Mesodermal cell (in vitro differentiated cells): ENCODE measurements around the gene VPS72.

Experiments
- H3K27ac ChIP-seq: 2 replicates; pipeline ENCODE4 v1.7.0; 2013; ENCODE audit warnings: mild to moderate bottlenecking, low read depth, low read length, moderate library complexity; ENCODE audit not compliant: severe bottlenecking
- H3K36me3 ChIP-seq: 2 replicates; pipeline ENCODE4 v1.7.1; 2013; ENCODE audit warnings: mild to moderate bottlenecking, low read length, moderate library complexity; ENCODE audit not compliant: control insufficient read depth, insufficient read depth
- H3K4me1 ChIP-seq: one replicate; pipeline ENCODE4 v1.7.1; 2013; ENCODE audit warnings: mild to moderate bottlenecking, low read length; ENCODE audit not compliant: insufficient read depth, control insufficient read depth, poor library complexity, severe bottlenecking
- H3K4me3 ChIP-seq: 2 replicates; pipeline ENCODE4 v1.7.0; 2013; ENCODE audit warnings: low read length, control low read depth, mild to moderate bottlenecking; ENCODE audit not compliant: insufficient read depth, poor library complexity, severe bottlenecking; ENCODE audit errors: extremely low read depth
- H3K9me3 ChIP-seq: 2 replicates; pipeline ENCODE4 v1.7.1; 2013; ENCODE audit warnings: mild to moderate bottlenecking, low read length, moderate library complexity; ENCODE audit not compliant: control insufficient read depth
- WGBS, 2 experiments: methylation state at CpG; one replicate each; pipeline ENCODE4 v1.1.5; 2013; ENCODE audit warnings: missing lambda C conversion rate in 2 of 2; ENCODE audit not compliant: insufficient coverage in 2 of 2; 5-methylcytosine and 5-hydroxymethylcytosine counted together

The VPS72 gene

DNA sequence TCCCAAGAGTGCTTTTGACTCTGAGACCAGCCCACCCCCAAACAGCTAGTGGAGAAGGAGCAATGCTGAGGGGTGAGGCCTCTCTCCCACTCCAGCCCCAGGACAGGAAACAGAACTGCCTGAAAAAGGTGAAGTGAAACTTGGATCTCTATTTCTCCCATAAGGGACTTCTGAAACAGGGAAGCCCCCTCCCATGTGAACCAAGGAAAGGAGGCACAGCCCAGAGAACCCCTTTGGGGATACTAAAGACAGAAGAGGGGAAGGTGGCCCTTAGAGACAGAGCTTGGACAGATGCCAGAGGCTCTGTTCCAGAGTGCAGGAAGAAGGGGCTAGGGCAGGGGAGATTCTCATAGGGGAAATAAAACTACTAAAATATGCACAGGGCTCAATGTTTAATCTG lies 30.6 kb downstream of the VPS72 start:
- H3K4me3 ChIP-seq: no peak overlapping the region
- H3K27ac ChIP-seq: no peak overlapping the region
- H3K9me3 ChIP-seq: no peaks in the 10 kb centered on the region
- peaks cover 5% of the 10 kb centered on the region for H3K4me1 ChIP-seq
- H3K36me3 ChIP-seq: peaks cover 29% of the 10 kb centered on the region

DNA sequence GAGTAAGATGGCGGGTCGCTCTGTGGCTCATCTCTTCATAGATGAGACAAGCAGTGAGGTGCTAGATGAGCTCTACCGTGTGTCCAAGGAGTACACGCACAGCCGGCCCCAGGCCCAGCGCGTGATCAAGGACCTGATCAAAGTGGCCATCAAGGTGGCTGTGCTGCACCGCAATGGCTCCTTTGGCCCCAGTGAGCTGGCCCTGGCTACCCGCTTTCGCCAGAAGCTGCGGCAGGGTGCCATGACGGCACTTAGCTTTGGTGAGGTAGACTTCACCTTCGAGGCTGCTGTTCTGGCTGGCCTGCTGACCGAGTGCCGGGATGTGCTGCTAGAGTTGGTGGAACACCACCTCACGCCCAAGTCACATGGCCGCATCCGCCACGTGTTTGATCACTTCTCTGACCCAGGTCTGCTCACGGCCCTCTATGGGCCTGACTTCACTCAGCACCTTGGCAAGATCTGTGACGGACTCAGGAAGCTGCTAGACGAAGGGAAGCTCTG lies 31.2 kb downstream of the VPS72 start:
- whole genome bisulfite sequencing, 2 experiments: 94 to 96% methylated on average over 22 of the region's 22 CpGs
- Histone ChIP-seq H3K4me3 (no peak overlapping the region), H3K27ac (no peak overlapping the region), H3K9me3 (no peaks in the 10 kb centered on the region), H3K4me1 (peaks cover 5% of the 10 kb centered on the region), H3K36me3 (peaks cover 29% of the 10 kb centered on the region)

DNA sequence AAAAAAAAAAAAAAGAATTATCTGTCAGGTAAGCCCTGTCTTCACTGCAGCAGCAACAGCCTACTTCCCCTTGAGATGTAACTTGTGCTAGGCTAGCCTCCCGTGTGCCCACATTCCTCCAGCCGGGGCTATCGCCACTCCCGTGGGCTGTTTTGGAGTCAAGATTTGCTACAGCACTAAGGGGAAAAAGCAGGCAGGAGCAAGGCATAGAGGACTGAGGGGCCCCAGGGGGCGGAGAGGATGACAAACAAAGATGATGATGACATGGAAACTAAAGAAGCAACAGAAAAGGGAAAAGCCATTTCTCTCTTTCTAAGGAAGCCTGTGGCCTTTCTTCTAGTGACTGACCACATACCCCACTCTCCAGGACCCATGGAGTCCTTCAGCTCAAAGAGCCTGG lies 31.7 kb downstream of the VPS72 start:
- 94 to 96% methylated on average over 4 to 5 of the region's 5 CpGs for WGBS, 2 experiments
- Histone ChIP-seq H3K4me3 (no peak overlapping the region), H3K27ac (no peak overlapping the region), H3K4me1 (peaks cover 5% of the 10 kb centered on the region), H3K9me3 (no peaks in the 10 kb centered on the region), H3K36me3 (peaks cover 29% of the 10 kb centered on the region)

DNA sequence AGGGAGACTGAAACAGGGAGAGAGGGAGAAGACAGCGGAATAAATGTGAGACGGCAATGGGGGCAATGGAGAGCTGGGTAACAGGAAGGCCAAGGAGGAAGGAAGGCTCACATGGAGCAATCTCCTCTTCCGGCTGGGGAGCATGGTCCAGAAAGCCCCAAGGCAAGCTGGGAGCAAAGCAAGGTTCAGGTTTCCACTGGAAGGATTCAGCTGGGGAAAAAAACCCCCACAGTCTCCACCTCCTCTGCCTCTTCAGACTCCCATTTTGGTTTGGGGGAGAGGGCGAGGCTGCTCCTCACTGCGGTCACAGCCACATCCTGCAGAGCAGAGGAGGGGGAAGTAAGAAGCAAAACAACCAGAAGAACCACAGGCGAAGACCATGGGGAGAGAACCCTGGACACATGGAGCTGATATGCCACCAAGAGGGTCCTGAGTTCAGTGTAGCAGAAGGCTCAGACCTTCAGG lies 32.9 kb downstream of the VPS72 start:
- Histone ChIP-seq H3K4me3 (no peak overlapping the region), H3K9me3 (no peaks in the 10 kb centered on the region), H3K36me3 (peaks cover 29% of the 10 kb centered on the region), H3K4me1 (peaks cover 5% of the 10 kb centered on the region), H3K27ac (no peak overlapping the region)
- WGBS, 2 experiments: 95% methylated on average over 4 to 5 of the region's 6 CpGs

DNA sequence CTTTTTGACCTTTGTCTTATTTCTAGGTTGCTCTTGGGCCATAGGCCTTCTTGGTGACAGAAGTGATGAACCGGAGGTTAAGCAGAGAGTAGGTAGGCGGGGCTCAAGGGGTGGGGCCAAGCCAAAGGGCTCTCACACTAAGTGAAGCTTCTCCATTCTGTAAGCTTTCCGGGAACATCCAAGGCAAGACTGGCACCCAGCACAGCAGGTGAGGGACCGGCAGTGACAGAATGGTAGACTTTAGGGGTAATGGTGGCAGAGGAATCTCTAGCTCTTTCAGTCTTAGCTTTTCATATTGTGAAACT lies 33.5 kb downstream of the VPS72 start, which contains the start of gene TNFAIP8L2:
TSS of gene TNFAIP8L2 (plus strand) at position 135 of the 305 bp plus-strand sequence. CDS start 2,049 bp downstream, outside the sequence.
- Histone ChIP-seq H3K4me1 (peaks cover 5% of the 10 kb centered on the region), H3K36me3 (peaks cover 23% of the 10 kb centered on the region), H3K9me3 (no peaks in the 10 kb centered on the region), H3K27ac (no peak within 1 kb of the TSS), H3K4me3 (no peak within 1 kb of the TSS)
- 67 to 88% methylated on average over 3 to 4 of the region's 4 CpGs for WGBS, 2 experiments

DNA sequence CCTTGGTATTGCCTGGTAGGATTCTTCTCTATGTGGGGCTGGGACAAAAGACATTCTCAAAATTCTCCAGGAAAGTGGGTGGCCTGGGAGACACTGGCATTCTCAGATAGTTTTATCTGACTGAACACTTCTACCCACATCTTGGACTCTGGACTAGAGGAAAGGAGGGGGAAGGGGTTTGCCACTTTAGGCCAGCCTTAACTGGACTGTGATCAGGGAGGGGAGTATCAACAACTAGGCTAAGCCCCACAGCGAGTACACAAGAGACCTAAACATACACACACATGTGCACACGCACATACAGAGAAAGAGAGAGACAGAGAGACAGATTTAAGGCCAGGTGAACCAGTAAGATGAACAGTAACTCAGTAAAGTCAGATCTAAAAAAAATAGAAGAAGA lies 42.3 kb downstream of the VPS72 start:
- no peak overlapping the region for H3K27ac ChIP-seq
- H3K4me1 ChIP-seq: peaks cover 20% of the 10 kb centered on the region

DNA sequence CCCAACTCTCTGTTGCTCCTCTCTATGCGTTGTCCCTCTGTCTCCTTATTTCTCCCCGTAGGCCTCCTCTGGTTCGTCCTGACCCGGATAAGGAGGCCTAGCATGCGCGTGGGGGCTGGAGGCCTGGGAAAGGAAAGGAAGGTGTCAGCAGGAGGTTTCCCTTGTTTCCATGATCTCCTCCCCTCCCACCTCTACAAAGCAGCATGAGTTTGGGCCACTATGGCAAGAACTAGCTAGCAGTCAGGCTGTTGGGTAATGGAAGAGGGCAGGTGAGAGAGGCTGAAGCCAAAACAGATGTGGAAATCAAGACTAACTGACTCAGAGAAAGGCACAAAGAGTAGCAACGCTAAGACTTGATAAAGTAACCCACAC lies 42.9 kb downstream of the VPS72 start:
- WGBS, 2 experiments: 14 to 40% methylated on average over 1 of the region's 7 CpGs
- peak overlapping the region; percentile 68 for H3K4me3 ChIP-seq
- peaks cover 20% of the 10 kb centered on the region for H3K4me1 ChIP-seq
- peaks cover 5% of the 10 kb centered on the region for H3K36me3 ChIP-seq
- H3K27ac ChIP-seq: peak overlapping the region; percentile 57
- H3K9me3 ChIP-seq: no peaks in the 10 kb centered on the region

More for the DNA sequence above, 42.3 kb downstream of the VPS72 start:
- no peaks in the 10 kb centered on the region for H3K9me3 ChIP-seq
- no peaks in the 10 kb centered on the region for H3K36me3 ChIP-seq
- H3K4me3 ChIP-seq: no peak overlapping the region
- no CpG with 5 or more reads among the region's 2 CpGs for WGBS, 2 experiments

DNA sequence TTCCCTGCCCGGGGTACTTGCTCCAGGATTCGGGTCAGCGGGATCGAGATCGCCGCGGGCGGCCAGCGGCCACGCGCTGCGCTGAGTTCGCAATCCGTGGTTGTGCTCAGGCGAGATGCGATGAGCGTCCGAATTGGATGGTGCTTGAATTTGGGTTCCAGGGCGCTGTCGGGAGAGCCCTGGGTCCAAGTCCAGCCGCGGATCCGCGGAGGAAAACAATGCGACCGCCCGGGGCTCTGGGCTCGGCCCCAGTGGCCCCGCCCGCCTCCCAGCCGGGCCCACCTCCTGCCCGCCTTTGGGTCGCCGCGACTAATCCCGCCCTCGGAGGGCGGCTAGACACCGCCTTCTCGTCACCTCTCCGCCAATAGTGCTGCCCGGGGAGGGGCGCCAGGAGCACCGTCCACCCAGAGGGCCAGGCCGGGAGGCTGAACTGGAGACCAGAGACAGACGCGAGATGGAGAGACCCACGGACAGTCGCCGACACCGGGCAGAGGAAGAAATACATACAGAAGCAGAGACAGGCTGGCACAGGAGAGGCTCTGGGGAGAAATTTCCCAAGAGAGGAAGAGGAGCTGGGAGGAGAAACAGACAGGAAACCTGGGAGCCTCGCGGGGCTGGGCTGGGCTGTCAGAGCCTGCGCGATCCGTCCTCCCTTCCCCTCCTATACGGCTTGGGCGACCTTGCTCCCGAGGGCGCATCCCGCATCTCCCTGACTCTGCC lies 43.4 kb downstream of the VPS72 start, which contains the start of gene SEMA6C:
TSS of gene SEMA6C (minus strand) at position 220 of the 720 bp plus-strand sequence. CDS start 4,010 bp downstream, outside the sequence.
- Histone ChIP-seq H3K36me3 (peaks cover 7% of the 10 kb centered on the region), H3K9me3 (no peaks in the 10 kb centered on the region), H3K4me1 (peaks cover 20% of the 10 kb centered on the region), H3K4me3 (peak within 1 kb of the TSS; percentile 68), H3K27ac (peak within 1 kb of the TSS; percentile 57)
- WGBS, 2 experiments: 0 to 1% methylated on average over 53 to 54 of the region's 61 CpGs

DNA sequence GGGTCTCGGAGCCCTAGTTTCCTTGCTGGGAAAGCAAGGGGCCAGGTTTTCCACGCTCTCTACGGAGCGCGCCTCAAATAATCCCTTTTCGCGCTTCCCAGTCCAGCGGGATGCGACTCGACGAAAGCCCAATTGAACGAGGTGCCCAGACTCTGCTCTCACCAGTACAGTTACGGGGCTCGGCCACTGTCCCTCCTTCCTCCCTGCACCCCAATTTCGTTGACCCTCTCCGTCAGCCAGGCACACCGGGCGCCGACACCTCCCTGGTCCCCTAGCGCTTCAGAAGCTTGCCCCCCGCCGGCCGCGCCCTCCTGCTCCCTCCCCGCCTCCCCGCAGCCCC lies 44.0 kb downstream of the VPS72 start:
- Histone ChIP-seq H3K4me3 (peak overlapping the region; percentile 68), H3K4me1 (peaks cover 20% of the 10 kb centered on the region), H3K36me3 (peaks cover 7% of the 10 kb centered on the region), H3K9me3 (no peaks in the 10 kb centered on the region), H3K27ac (no peak overlapping the region)
- 0% methylated on average over 19 to 26 of the region's 26 CpGs for WGBS, 2 experiments

DNA sequence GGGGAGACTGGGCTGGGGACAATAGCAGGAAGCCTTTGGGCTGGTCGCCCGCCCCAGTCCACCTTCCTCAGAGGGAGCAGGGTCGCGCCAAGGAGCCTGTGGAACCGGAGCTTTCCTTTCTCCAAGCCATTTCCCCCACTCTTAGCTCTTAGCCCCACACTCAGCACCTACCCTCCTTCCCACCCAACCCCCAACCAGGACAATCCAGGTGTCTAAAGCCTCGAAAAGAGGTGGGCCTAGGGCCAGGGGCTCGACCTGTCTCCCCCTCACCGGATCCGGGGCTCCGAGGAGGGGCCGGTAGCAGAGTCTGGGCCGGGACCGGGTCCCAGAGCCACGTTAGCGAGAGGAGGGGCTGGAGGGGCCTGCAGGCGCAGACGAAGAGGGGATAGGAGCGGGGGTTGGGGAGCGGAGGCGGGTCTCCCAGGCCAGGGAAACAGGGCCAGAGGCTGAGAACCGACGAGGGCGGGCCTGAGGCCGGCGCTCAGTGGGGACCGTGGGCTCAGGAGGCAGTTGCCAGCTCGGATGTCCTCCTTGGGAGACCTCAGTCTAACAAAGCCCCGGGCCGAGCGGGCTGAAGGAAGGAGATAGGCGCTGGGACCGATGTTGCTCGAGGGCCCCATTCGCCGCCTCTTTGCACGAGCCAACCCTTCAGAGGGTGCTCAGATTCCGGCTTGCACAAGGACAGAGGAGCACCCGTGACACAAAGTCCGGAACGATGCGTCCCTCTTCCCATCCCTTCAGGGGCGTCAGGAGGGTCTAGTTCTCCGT lies 44.5 kb downstream of the VPS72 start:
- peak overlapping the region; percentile 68 for H3K4me3 ChIP-seq
- peaks cover 7% of the 10 kb centered on the region for H3K36me3 ChIP-seq
- 6% methylated on average over 36 of the region's 43 CpGs for WGBS, 2 experiments
- H3K27ac ChIP-seq: no peak overlapping the region
- H3K4me1 ChIP-seq: peaks cover 20% of the 10 kb centered on the region
- H3K9me3 ChIP-seq: no peaks in the 10 kb centered on the region
